Endothelial cell of hepatic sinusoid (primary cell): ENCODE data around the gene BACH2.
"Not testable (repeated sequence)": the region's sequence is repeated elsewhere in the genome, so short reads cannot be mapped to it uniquely, and the experiment has no call there.

Experiments
- in situ Hi-C: cut with HindIII; loops from 2 replicates; pipeline ENCODE4 v1.10.0; 2017; ENCODE audit warnings: low sequenced_read_pairs

BACH2 gene

DNA sequence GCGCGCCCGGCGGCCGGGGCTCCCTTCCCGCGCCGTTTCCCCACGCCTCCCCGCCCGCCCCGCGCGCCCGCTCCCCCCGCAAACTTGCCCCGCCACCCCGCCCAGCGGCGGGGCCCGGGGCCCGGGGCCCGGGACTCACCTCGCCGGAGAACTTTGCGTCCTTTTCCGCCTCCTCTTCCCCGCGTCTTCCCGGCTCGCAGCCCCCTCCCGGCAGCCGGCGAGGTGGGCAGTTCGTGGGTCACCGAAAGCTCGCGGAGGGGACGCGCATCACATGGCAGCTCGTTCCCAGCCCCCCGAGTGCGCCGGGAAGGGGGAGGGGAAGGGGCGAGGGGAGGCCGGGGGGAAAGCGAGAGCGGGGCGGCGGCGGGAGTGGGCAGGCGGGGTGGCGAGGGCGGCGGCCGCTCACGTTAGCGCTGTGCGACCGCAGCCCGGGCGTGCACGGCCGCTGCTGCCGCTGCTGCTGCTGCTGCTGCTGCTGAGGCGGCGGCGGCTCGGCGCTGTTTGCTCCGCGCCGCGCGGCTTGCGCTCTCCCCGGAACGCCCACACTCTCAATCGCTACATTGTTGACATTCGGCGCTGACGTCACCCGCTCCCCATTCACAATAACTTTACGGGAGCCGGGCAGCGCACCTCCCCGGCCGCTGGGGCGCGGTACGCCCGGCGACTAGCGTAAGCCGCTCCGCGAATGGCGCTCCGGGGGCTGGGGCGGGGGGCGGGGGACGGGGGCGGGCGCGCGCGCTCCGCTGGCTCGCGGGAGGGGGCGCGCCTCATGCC lies at the start of gene BACH2:
Gene BACH2 (minus strand): TSS at position 503 of the 774 bp plus-strand sequence. CDS start 287,999 bp downstream, outside the sequence.
- in situ Hi-C loops = loop anchor here (25.0 kb wide), 1 partner anchor 334 kb away; no protein-coding TSS in a partner anchor

DNA sequence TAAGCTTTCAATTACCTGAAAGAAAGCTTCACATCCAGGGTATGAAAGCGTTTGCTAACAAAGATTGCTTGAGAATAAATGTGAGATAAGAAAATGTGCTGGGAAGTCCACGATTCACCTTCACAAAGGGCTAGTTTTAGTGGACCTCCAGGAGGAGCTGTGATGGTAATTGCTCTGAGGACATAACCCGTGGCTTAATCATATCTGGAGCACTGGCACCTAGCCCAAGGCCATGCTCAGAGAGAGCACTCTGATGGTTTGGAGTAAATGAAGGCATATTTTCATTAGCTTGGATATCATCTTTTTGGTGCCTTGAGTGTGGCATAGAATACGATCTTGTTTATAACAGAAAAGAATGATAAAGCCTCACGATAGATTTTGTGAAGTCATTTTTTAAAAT lies 46.9 kb upstream of the BACH2 start:
- in situ Hi-C loops = no loop called here

DNA sequence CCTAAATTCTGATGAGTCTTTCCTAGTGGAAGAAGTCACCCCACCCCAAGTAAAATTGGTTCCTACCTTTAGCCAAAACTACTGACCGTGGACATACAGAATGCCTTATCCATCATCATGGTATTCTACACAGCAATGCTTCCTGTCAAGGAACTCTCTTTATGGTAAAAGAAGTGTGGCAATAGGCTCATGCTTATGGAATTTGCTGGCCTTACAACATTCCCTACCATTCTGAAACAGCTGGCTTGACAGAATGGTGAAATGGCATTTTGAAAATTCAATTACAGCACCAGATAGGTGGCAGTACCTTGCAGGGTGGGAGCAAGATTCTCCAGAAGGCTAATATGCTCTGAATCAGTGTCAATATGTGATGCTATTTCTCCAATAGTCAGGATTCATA lies 41.8 kb upstream of the BACH2 start:
- in situ Hi-C loops = no loop called here

DNA sequence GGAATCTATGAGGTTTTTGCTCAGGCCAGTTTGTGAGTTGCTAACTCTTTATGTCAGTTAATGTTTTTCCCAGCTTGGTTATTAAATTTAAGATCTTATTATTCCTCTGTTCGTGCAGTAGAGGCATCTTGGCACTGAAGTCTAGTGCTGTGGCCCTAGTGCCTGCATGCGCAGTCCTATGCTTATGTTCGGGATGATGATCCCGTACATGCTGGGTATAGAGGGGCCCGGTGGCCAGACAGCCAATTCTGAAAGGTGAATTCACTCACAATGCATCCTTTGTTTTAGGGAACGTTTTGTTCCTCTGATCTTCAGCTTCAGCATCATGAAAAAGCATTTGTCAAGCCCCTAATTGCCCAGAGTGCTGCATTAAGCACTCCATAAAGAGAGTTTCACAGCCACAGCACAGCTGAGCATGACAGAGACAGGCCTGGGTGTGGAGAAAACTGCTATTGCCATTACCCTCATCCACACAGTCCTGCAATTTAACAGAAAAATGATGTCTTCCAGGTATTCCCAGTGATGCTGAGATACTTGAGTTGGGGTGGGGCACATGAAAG lies 39.8 kb upstream of the BACH2 start:
- in situ Hi-C loops = no loop called here

DNA sequence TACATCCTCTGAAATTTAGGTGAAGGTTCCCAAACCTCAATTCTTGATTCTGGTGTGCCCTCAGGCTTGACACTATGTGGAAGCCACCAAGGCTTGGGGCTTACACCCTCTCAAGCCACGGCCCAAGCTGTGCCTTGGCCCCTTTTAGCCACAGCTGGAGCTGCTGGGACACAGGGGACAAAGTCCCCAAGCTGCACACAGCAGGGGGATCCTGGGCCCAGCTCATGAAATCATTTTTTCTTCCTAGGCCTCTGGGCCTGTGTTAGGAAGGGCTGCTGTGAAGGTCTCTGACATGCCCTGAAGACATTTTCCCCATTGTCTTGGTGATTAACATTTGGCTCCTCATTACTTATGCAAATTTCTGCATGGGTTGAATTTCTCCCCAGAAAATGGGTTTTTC lies 37.3 kb upstream of the BACH2 start:
- in situ Hi-C loops = no loop called here

DNA sequence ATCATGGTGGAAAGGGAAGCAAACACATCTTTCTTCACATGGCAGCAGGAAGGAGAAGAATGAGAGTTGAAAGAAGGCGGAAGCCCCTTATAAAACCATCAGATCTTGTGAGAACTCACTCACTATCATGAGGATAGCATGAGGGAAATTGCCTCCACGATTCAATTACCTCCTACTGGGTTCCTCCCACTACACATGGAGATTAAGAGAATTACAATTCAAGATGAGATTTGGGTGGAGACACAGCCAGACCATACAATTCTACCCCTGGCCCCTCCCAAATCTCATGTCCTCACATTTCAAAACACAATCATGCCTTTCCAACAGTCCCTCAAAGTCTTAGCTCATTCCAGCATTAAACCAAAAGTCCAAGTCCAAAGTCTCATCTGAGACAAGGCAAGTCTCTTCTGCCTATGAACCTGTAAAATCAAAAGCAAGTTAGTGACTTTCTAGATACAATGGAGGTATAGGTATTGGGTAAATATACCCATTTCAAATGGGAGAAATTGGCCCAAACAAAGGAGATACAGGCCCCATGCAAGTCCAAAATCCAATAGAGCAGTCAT lies 36.4 kb upstream of the BACH2 start:
- in situ Hi-C loops = not testable (repeated sequence)

DNA sequence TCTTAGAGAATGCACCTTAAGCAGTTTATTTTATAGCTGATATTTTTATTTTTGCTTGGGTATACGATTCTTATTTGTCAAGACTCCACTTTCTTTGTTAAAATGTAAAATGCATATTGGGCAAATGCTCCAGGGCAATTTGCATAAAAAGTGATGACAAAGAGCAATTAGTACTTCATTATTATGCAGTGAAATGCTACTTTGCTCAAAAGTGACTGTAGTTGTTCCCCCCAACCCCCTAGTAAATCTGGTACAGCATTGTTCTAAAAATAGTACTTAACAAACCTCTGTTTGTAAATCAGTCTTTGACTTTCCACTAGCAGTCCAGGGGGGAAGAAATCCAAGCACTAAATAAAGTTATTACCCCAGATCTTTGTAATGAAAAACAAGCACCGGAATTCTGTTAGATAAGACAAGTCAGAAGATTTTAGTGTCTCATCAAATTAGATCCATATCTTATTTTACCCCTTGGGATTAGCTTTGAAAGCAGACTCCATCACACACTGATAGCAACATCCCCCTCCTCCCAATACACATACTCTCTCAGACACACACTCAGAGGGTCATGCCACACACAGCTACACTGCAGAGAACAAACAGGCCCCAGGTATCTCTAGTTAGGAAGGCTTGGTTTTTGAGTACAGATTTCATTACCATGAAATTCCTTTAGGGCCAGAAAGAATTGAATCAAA lies 32.9 kb upstream of the BACH2 start:
- in situ Hi-C loops = no loop called here

DNA sequence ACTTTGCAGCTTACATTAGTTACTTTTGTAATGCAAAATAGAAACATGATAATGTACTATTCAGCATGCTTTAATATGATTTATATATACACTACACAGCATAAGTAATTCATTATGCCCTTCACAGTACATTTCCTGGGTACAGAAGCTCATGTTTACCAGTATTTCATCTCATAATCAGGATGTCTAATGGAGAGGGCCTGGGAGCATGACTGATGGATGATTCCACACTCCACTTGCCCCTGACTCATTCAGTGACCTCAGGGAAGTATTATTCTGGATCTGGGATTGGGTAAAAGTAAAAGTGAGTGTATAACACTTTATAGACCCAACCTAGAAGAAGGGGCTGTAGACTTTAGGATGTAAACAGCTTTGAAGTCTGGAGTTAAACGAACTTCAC lies 31.4 kb upstream of the BACH2 start:
- in situ Hi-C loops = no loop called here

DNA sequence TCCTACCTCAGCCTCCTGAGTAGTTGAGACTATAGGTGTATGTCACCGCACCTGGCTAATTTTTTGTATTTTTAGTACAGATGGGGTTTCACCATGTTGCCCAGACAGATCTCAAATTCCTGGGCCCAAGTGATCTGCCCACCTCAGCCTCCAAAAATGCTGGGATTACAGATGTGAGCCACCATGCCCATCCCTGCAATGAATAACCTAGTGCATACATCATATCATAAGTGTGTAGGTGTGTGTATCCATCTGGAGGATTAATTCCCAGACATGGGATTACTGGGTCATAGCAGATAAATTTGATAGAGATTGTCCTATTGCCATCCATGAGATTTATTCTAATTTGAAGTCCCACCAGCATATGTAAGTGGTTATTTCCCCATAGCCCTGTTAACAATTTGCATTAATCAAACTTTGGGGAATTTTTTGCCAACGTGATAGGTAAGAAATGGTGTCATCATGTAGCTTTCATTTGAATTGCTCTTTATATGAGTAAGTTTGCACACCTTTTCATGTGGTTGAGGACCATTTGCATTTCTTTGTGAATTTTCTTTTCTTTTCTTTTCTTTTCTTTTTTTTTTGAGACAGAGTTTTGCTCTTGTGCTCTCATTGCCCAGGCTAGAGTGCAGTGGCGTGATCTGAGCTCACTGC lies 29.9 kb upstream of the BACH2 start:
- in situ Hi-C loops = no loop called here

DNA sequence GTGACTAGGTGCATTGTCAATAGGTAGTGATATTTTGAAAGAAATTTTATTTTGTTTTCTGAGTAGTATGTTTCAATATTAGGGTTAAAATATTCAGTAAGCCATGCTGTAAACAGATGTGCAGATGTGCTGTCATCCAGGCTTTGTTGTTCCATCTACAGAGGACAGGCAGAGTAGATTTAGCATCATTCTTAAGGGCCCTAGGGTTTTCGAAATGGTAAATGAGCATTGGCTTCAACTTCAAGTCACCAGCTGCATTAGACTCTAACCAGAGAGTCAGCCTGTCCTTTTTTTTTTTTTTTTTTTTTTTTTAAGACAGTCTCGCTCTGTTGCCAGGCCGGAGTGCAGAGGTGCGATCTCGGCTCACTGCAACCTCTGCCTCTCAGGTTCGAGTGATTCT lies 27.1 kb upstream of the BACH2 start:
- in situ Hi-C loops = no loop called here

DNA sequence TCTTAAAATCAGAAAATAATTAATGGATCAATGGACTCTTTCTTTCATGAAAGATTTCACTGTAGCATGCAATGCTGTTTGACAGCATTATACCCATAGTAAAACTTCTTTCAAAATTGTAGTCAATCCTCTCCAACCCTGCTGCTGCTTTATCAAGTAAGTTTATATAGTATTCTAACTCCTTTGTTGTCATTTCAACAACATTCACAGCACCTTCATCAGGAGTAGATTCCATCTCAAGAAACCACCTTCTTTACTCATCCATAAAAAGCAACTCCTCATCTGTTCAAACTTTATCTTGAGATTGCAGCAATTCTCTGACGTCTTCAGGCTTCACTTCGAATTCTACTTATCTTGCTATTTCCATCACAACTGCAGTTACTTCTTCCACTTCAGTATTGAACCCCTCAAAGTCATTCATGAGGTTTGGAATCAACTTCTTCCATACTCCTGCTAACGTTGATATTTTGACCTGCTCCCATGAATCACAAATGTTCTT lies 26.4 kb upstream of the BACH2 start:
- in situ Hi-C loops = no loop called here

DNA sequence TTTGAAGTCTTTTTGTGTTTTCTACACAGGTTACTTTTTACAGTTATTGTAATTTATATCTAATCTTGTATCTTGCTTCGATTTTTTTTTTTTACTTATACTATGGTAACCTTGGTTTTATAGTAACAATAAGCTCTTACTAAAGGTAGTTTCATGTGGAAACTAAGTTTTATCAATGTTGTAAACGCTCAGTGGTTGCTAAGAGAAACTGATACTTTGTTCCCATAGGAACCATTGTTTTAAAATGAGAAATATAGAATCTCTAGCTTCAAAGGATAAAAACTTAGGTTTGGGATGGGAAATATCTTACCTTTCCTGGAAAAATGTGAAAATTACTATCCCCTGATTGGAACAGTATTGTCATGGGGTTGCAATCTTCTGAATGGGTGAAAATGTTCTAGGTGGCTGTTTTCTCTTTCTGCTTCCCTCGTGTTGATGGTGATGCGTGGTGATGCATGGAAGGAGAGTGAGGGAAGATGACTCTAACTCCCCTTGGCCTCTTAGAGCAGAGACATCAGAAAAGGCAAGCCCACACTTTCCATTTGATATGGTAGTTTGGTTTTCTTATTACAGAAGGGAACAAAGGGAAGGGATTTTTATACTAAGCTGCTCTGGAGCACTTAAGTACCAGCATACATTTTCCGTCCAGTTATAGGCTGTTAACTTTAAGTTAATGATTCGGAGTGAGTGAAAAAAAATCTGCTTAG lies 23.5 kb upstream of the BACH2 start:
- in situ Hi-C loops = no loop called here

DNA sequence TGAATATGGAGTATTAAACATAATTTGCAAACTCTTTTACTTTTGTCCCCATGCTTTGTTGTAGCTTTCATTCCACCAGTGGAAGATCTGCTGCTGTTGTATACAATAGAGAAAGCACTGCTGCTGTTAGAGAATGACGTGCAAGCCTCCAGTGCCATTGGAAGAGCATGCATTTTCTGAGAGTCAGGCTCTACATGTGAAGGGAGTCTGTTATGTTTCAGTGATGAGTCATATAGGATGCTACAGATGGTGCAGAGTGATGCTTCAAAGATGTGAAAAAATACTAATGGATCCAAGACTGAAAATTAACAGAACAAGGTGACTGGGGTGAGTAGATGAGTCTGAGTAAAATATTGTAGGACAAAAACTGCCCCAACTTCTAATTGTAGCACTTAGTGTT lies 22.4 kb upstream of the BACH2 start:
- in situ Hi-C loops = no loop called here

DNA sequence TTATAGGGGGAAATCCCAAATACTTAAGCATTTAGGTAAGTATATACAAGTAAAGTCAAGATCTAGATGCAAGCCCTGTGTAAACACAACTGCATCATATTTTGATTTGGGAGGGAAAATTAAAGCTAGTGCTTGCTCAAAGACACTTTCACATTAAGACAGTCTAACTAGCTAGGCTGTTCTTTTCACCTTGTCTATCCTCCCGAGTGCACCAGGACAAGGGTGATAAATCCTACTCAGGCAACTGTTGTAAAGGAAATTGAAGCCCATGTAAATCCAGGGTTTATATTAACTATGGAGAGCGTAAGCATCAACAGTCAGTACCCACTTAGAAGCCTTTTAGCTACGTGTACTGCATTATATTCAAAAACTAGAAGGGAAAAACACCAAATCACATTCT lies 19.3 kb upstream of the BACH2 start:
- in situ Hi-C loops = no loop called here

DNA sequence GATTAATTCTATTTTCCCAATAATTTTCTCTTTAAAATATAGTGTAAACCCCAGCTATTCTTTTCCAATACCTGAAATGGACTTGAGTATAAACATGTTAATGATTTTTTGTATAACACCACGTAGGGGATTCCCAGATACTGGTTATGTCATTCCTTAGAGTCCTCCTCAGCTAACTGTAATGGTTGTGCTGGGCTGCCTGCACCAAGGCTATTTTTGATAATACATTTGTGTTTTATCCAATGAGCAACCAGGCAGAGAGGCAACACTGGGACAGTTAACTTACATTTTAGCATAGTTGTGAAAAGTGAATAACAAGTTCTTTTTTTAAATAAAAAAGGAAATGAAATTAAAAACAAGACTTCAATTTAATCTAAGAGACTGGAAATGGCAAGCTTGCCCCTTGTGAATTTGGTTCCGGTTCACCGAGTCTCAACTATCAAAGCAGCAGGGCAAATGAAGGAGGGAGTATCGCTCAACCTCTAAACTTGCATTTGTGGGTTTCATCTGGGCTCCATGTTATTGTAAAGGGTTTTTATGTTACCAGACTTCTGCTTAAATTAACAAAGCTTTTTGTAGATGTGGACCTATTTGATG lies 18.8 kb upstream of the BACH2 start:
- in situ Hi-C loops = no loop called here

DNA sequence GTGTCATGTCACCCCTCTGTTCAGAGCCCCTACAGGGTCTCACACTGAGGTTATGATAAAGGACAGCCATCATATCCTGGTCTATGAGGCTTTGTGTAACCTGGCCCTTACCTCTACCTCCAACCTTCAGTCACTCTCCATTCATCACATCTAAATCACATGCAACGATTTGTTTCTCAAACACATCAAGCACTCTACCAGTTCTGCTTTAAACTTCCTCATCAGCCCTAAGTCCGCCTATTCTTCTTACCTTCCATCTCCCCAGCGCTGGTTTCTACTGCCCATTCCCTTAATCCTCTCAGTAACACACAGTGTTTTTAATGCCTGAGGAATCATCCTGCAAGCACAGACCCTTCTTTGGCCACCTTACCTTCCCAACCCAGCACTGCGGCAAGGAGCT lies 17.9 kb upstream of the BACH2 start:
- in situ Hi-C loops = no loop called here

DNA sequence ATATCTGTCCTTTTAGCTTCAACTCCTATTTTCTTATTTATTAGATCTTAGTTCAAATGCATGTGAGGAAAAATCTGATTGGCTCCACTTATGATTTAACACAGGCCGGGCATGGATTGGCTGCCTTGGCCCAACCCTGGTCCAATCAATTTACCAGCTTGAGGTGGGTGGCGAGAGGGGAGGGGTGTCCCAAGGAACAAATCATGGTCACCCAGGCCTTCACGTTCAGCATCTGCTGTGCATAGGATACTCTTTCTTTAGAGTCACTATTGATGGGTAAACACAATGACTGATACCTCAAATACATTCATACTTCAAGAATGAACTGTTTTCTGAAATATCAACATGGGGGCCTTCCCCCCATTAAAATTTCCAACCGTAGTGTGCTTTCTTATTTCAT lies 14.9 kb upstream of the BACH2 start:
- in situ Hi-C loops = no loop called here

DNA sequence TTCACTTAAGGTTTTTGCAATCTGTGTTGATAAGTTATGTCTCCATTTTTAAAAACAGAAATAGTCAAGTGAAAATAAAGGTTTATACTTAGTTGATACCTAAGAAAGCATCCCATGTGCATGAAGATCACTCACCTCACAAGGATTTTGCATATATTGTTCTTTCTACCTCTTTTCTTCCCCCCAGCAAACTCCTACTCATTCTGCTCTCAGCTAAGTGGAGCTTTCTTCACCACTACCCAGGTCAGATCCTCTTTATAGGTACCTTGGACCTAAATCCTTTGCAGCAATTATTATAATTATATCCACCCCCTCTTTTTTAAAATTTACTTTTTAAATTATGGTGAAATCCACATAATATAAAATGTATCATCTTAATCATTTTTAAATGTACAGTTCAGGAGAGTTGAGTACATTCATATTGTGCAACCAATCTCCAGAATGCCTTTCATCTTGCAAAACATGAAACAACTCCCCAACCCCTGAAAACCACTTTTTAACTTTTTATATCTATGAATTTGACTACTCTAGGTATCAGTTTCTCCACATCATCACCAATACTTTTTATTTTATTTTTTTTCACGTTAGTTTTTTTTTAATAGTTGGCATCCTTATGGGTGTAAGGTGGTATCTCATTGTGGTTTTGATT lies 9.3 kb upstream of the BACH2 start:
- in situ Hi-C loops = no loop called here

DNA sequence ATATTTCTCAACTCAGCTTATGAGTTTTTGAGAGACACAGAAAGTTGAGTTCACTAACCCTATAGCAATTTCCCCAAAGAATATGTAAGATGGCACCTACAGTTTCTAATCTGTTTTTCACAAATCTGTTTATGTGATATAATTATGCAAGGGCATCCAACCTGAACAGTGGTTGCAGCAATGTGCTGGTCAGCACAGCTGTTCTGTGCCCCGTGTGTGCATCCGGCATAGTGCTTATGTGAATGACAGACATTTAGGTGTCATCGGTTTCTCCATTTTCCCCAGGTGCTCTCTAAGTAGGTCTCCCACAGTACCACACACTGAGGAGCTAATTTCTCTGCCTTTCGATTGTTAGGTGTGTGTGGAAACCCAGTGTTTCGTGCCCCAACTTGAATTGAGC lies 7.7 kb upstream of the BACH2 start:
- in situ Hi-C loops = no loop called here

DNA sequence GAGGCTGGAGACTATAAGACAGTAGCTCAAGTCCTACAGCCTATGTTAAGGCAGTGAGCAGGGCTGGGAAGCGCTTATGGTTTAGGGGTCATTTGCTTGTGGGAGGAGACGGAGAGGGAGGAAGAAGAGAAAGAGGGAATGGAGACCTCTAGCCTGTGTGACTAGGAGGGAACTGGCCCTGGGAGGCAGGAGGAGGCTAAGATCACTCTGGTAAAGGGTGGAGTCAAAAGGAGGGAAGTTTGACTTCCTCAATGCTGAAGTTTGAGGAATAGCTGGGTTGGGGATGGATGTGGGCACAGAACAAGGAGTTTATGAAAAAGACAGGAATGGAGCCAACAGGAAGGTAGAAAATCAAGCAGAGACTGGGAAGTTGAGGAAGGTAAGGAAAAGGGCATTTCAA lies 6.4 kb upstream of the BACH2 start:
- in situ Hi-C loops = no loop called here
